GM19395 (cell line): ENCODE data around the gene ZBTB37.
"Not testable (repeated sequence)": the region's sequence is repeated elsewhere in the genome, so short reads cannot be mapped to it uniquely, and the experiment has no call there.

ENCODE experiments used
- ATAC-seq: cut with Tn5 transposase; IDR thresholded peaks from one replicate; pipeline ENCODE4 v1.9.1; 2021; ENCODE audit warnings: mild to moderate bottlenecking, moderate library complexity; ENCODE audit not compliant: unreplicated experiment

ZBTB37 gene

GRCh38 chr1:173903827-173904531, 35.8 kb downstream of the ZBTB37 start:
- ATAC-seq = no peak

GRCh38 chr1:173913111-173913510, 44.9 kb downstream of the ZBTB37 start:
- no peak for ATAC-seq

GRCh38 chr1:173914366-173914871, 46.2 kb downstream of the ZBTB37 start:
- ATAC-seq = no peak

DNA sequence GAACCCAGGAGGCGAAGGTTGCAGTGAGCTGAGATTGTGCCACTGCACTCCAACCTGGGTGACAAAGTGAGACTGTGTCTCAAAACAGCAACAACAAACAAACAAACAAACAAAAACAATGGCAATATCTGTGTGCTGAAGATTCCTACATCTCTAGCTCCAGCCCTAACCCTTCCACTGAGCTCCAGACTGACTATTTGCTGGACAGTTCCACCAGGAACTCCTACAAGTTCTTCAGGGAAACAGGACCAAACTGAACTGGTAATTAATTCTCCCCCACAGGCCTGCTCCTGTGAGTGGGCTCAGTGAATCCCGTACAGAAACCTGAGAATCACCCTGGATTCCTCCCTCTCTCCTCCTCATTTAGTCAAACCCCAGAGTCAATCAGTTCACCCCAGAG, 47.4 kb downstream of the ZBTB37 start:
- ATAC-seq = no peak

DNA sequence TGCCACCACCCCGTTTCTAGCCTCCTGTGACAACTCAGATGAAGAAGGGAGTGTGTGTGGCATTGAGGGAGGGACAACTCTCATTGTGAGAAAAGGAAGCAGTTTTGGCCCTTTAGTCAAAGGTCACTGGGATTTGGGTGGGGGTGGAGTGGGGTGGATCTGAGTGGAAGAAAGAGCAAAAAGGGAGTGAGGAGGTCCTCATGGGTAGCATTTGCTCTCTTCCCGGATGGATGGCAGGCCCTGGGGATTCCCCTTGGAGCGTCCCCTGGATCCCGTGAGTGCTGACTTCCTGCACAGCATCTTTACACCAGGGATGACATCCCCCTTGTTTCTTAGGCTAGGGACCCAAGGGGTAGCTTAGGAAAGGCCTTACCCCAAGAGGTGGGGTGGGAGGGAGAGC, 48.5 kb downstream of the ZBTB37 start:
- no peak for ATAC-seq

DNA sequence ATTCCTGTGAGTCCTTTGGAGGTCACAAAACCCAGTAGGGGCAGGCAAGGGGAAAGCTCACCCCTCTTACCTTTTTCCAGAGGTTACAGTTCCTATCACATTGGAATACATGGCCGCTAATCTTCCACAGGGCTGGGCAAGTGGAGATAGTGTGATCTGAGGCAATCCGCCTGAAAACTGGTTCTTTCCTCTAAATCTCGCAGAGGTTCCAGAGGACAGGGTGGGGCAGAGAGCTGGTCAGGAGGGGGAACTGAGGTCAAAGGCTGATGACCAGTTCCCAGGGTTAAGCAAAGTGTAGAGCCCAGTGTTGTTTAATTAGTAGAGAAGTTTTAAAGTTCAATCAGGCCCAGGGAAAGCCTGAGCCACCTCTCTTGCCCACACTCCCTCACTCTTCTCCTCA, 49.0 kb downstream of the ZBTB37 start, which contains the start of gene SERPINC1:
Gene SERPINC1, minus strand, starts transcription at position 179 of the 400 bp plus-strand sequence. Its CDS starts 68 bp downstream, at position 111.
- ATAC-seq = no peak

DNA sequence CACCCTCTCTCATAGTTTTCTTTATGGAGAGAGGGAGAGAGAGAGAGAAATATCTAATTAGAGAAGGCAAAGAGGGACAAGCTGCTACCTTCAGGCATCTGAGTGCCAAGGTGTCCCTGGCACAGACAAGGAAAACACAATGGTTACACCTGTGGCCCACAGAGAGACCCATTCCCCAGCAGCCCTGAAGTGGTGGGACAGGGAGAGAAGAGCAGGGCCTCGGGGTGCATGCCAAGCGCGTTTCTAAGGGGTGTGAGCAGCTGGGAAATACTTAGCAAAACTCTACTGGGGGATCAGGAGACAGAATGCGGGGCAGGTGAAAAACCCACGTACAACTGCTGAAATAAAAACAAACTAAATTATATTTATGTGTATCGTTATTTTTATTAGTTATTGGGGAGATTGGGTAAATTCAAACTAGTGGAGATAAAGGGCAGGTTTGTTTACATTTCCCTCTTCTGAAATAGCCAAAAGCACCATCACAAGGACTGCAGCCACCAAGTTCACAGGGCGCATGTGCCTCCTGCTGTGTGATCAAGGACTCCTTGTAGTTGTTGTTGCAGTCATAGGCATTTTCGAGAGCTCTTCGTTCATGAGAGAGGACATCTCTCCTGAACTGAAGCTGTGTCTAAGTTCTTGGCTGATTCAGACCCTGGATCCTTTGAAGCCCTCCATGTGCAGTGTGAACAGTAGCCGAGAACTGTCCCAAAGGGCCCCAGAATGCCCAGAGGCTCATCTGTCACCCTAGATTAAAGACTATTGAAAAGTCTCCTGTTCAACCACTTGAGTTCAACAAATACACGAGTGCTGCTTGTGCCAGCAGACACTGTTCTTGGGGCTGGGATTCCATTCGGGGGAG, 49.7 kb downstream of the ZBTB37 start:
- no peak for ATAC-seq

GRCh38 chr1:173920861-173921260, 52.7 kb downstream of the ZBTB37 start:
- ATAC-seq = no peak

DNA sequence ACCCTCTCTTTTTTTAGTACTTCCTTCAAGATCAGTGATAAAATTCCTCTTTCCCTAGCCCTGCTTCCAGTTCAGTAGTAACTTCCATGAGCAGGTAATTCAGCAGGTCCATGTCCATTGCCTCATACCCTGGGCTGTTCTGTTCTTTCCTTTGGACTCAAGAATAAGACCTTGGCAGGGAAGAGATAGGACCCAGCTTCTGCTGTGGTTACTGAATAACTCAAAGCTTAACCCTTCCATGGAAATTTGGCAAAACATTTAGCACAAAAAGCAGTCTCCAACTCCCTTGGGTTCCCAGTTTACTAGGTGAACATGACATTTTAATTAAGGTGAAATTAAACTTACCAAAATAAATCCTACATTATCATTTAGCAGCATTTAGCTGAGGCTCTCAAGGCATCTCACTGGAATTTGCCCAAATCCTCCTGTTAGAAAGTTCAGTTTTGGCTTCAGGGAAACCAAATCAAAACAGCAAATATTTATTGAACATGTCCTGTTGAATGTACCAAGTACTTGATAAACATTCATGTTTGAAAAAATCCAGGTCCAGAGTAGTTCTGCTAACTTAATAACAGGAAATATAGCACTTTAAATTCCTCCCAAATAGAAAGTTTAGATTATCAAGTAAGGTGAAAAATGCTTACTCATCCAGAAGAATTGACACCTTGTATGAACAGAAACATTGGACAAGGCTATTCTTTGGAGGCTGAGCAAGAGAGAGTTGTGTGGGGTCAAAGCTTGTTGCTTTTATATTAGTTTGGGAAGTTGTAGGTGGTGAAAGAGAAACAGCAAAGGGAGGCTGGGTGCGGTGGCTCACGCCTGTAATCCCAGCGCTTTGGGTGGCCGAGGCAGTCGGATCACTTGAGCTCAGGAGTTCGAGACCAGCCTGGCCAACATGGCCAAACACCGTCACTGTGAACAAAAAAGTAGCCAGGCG, 57.4 kb downstream of the ZBTB37 start:
- ATAC-seq = no peak

DNA sequence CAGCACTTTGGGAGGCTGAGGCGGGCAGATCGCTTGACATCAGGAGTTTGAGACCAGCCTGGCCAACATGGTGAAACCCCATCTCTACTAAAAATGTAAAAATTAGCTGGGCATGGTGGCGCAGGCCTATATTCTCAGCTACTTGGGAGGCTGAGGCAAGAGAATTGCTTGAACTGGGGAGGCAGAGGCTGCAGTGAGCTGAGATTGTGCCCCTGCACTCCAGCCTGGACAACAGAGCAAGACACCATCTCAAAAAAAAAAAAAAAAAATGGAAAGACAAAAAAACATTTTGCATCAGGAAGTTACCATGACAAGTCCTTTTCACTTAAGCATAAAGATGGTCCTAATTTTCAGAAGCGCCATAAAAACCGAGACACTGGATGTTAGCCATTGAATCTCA, 62.4 kb downstream of the ZBTB37 start:
- not testable (repeated sequence) for ATAC-seq

DNA sequence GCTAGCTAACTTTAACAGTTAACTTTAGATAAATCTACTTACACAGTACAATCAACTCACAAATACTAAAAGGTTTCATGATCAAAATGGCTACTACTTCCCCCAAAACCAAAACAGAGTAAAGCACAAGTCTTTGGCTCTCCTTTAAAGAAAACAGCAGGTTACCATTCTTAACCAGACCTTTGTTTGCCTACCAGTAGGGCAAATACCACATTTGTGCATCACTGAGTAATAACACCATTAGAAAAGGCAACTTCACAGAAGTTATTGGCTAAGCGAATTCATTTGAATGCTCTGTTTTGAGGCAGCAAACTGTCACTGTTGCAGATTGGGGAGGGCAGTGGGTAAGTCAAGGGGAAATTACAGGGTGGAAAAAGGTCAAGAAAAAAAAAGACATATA, 66.3 kb downstream of the ZBTB37 start:
- no peak for ATAC-seq

DNA sequence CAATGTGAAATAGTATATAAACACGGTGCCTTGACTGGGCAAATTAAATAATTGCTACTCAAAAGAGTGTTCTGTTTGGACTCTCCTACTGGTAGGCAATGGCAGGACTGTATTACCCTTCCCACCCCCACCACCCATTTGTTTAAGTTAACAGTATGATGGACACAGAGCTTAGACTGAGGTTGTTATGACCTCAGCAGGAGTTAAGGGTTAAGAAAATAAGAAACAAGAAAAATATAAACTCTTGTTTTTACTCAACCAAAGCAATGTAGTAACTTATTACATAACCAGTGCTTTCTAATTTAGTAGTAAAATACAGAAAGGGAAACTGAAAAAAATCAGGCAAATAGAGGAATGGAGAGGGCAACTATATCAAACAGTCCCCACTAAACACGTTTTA, 68.9 kb downstream of the ZBTB37 start:
- peak; percentile 60 for ATAC-seq

DNA sequence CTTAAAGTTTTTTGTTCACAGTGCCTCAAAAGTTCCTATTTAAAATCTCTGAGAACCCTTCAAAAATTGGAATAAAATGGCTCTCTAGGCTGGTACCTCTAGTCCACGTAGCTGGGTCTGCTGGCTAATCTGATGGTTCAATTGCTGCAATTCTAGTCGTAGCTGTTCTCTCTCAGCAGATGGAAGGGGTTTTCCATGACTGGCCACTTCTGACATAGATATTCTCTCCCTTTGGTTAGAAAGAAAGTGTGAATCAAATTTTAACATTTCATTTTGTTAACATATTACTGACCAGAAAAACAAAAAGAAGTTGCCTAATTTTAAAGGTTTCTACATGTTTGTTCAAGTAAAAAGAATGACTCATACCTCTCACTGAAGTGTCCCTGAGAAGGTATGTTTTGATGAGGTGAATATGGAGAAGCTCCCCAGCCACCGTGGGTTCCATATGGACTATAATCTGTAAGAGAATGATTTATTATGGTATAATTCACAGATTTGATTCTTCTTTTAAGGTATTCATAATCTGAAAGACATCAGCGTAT, 78.3 kb downstream of the ZBTB37 start:
- no peak for ATAC-seq

DNA sequence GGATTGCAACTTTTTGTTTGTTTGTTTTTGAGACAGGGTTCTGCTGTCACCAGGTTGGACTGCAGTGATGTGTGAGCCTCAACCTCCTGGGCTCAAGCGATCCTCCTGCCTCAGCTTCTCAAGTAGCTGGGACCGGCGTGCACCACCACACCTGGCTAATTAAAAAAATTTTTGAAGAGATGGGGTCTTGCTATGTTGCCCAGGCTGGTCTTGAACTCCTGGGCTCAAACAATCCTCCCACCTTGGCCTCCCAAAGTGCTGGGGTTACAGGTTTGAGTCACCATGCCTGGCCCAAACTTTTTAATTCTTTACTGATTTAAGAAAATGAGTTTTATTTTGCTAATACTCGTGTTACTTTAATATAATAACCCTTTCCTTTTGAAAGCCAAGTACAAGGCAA, 80.4 kb downstream of the ZBTB37 start:
- ATAC-seq = no peak
